Endothelial cell of umbilical vein (primary cell): Measurements from ENCODE around the gene BMP2K. TPM values are rescaled to one million over a fixed set of nuclear protein-coding genes. Genes with fewer than 3 reads are reported as not detected.

ENCODE experiments used
- BruUV-seq: library from RNA; stranded (reverse); fragments of 400-500 nt; replicated peaks from 2 replicates; lab custom pipeline; 2021; lab: Mats Ljungman, UMichigan
- CTCF ChIA-PET: fragments of 300-600, 350-600 bp; sonication (Branson Sonifier 250); formaldehyde crosslinking; loops from one replicate; lab custom pipeline; 2021; ENCODE audit warnings: antibody characterized with exemption, inconsistent platforms; lab: Charles Lee
- POLR2A ChIA-PET: fragments of 300-600, 350-600 bp; sonication (Branson Sonifier 250); formaldehyde crosslinking; loops from one replicate; lab custom pipeline; 2021; ENCODE audit warnings: antibody characterized with exemption, inconsistent platforms; lab: Charles Lee
- DNase-seq: peaks from one replicate; pipeline ENCODE4 v3.0.0-alpha.2; 2011; ENCODE audit warnings: low read depth, low spot score
- FAIRE-seq: peaks from 2 replicates; lab custom pipeline; 2011; peaks lifted over from hg19 to GRCh38; lab: Jason Lieb, UNC
- H2AFZ ChIP-seq: 2 replicates; pipeline ENCODE4 v1.6.0; 2012; ENCODE audit warnings: low read depth, low read length, control low read depth, inconsistent platforms
- H3K27ac ChIP-seq: 2 replicates; pipeline ENCODE4 v1.5.1; 2011; ENCODE audit warnings: low read depth, mild to moderate bottlenecking, control low read depth, low read length, moderate library complexity; ENCODE audit not compliant: insufficient read depth
- H3K27me3 ChIP-seq, 2 experiments: 2 replicates each; pipeline versions ENCODE4 v1.6.0 to v1.6.1; 2011; ENCODE audit warnings: low read length in 2 of 2, mixed read lengths in 1 of 2; ENCODE audit not compliant: control insufficient read depth in 2 of 2, insufficient read depth in 2 of 2
- H3K36me3 ChIP-seq, 2 experiments: 2 replicates in 1 of 2; 3 replicates in 1 of 2; pipeline ENCODE4 v1.5.1; 2011; ENCODE audit warnings: low read length in 2 of 2, mild to moderate bottlenecking in 1 of 2, moderate library complexity in 1 of 2; ENCODE audit not compliant: control insufficient read depth in 2 of 2, insufficient read depth in 2 of 2; ENCODE audit errors: extremely low read depth in 1 of 2
- H3K4me1 ChIP-seq: 3 replicates; pipeline ENCODE4 v1.5.1; 2011; ENCODE audit warnings: mild to moderate bottlenecking, low read length; ENCODE audit not compliant: control insufficient read depth, insufficient read depth; ENCODE audit errors: extremely low read depth
- H3K4me2 ChIP-seq: 2 replicates; pipeline ENCODE4 v1.6.1; 2011; ENCODE audit warnings: low read length, control low read depth, mixed read lengths; ENCODE audit not compliant: insufficient read depth
- H3K4me3 ChIP-seq, 3 experiments: fragments of 200-600 bp in 1 of 3; sonication (generic), shearing (Covaris generic) in 1 of 3; replicated peaks in 1 of 3; 2 replicates each; pipeline ENCODE4 v1.5.1; 2011 to 2016; ENCODE audit warnings: control low read depth in 3 of 3, low read length in 3 of 3, mild to moderate bottlenecking in 2 of 3, inconsistent platforms in 1 of 3, low read depth in 1 of 3, moderate library complexity in 1 of 3; ENCODE audit not compliant: insufficient read depth in 1 of 3
- H3K79me2 ChIP-seq: 2 replicates; pipeline ENCODE4 v1.6.0; 2012; ENCODE audit warnings: low read length, inconsistent platforms; ENCODE audit not compliant: control insufficient read depth, insufficient read depth
- H3K9ac ChIP-seq: replicated peaks from 2 replicates; pipeline ENCODE3; 2011; ENCODE audit warnings: low read length, control low read depth; ENCODE audit not compliant: insufficient read depth; ENCODE audit errors: extremely low read depth
- H3K9me1 ChIP-seq: replicated peaks from 3 replicates; pipeline ENCODE4 v1.6.0; 2011; ENCODE audit warnings: mild to moderate bottlenecking, low read length; ENCODE audit not compliant: control insufficient read depth, insufficient read depth; ENCODE audit errors: extremely low read depth
- H3K9me3 ChIP-seq: replicated peaks from 2 replicates; pipeline ENCODE4 v1.5.1; 2012; ENCODE audit warnings: low read length, inconsistent platforms; ENCODE audit not compliant: control insufficient read depth, insufficient read depth
- H4K20me1 ChIP-seq: replicated peaks from 2 replicates; pipeline ENCODE3; 2011; ENCODE audit warnings: mild to moderate bottlenecking, low read length; ENCODE audit not compliant: control insufficient read depth, insufficient read depth; ENCODE audit errors: extremely low read depth
- EZH2 ChIP-seq: IDR thresholded peaks from 2 replicates; pipeline ENCODE4 v1.6.1; 2012; ENCODE audit warnings: borderline replicate concordance, low read depth, mild to moderate bottlenecking, moderate library complexity, low read length, inconsistent platforms; ENCODE audit not compliant: severe bottlenecking
- FOS ChIP-seq: IDR thresholded peaks from 2 replicates; pipeline ENCODE4 v1.6.1; 2011; ENCODE audit warnings: mild to moderate bottlenecking, low read length, moderate library complexity, borderline replicate concordance; ENCODE audit not compliant: insufficient read depth
- GATA2 ChIP-seq: IDR thresholded peaks from 2 replicates; pipeline ENCODE4 v1.7.0; 2011; ENCODE audit warnings: low read depth, mild to moderate bottlenecking, moderate library complexity, mixed read lengths, low read length; ENCODE audit not compliant: insufficient read length, insufficient read depth
- JUN ChIP-seq: IDR thresholded peaks from 2 replicates; pipeline ENCODE4 v1.6.1; 2011; ENCODE audit warnings: borderline replicate concordance, low read depth; ENCODE audit not compliant: insufficient read length, insufficient read depth
- MAX ChIP-seq: IDR thresholded peaks from 2 replicates; pipeline ENCODE4 v1.6.1; 2011; ENCODE audit not compliant: insufficient read depth, insufficient read length
- MYC ChIP-seq: IDR thresholded peaks from one replicate; pipeline ENCODE4 v1.6.1; 2011; ENCODE audit warnings: mild to moderate bottlenecking, low read depth, low read length
- POLR2A ChIP-seq: IDR thresholded peaks from 2 replicates; pipeline ENCODE4 v1.6.1; 2012; ENCODE audit warnings: low read depth, mild to moderate bottlenecking, control low read depth, low read length
- POLR2AphosphoS5 ChIP-seq: IDR thresholded peaks from 2 replicates; pipeline ENCODE4 v1.6.1; 2012; ENCODE audit warnings: low read depth, mild to moderate bottlenecking, control low read depth, low read length, moderate library complexity; ENCODE audit not compliant: insufficient read depth
- dilution Hi-C: fragments of 300-500 bp; cut with MboI; formaldehyde crosslinking; loops from one replicate; pipeline ENCODE4 v1.15.0; 2019; ENCODE audit warnings: low sequenced_read_pairs; ENCODE audit not compliant: extremely low pct_ligation_motif_present
- intact Hi-C: fragments of 100-400 bp; cut with micrococcal nuclease; formaldehyde crosslinking; loops from one replicate; pipeline ENCODE4 v1.10.0; 2022
- polyA plus RNA-seq, 4 experiments: library from polyadenylated mRNA; depleted of rRNA in 3 of 4; stranded (reverse) in 3 of 4; unstranded in 1 of 4; fragments of >200 nt; gene quantifications; 2 replicates each; pipeline versions ENCODE4 v1.2.1 to v1.2.3, GENCODE V29; 2011 to 2012; ENCODE audit warnings: missing spikeins in 1 of 4
- total RNA-seq: library from RNA; stranded (reverse); gene quantifications from 2 replicates; pipeline ENCODE4 v1.2.3, GENCODE V29; 2021
- TF ChIP-seq, protein P1 (sequence below), 2 donors: IDR thresholded peaks; 1 replicate in 1 of 2; 2 replicates in 1 of 2; pipeline ENCODE4 v1.5.1; 2011; ENCODE audit warnings: low read length in 2 of 2, mild to moderate bottlenecking in 2 of 2, moderate library complexity in 2 of 2, control low read depth in 1 of 2, inconsistent platforms in 1 of 2, low read depth in 1 of 2; ENCODE audit not compliant: insufficient read depth in 1 of 2; ENCODE audit errors: extremely low read depth in 1 of 2

BMP2K gene
- total and polyA plus RNA-seq, 2 donors (not counting 3 experiments of a cell fraction or from before 2014, with no cell fraction given) = 16.1 to 37.9 TPM

DNA sequence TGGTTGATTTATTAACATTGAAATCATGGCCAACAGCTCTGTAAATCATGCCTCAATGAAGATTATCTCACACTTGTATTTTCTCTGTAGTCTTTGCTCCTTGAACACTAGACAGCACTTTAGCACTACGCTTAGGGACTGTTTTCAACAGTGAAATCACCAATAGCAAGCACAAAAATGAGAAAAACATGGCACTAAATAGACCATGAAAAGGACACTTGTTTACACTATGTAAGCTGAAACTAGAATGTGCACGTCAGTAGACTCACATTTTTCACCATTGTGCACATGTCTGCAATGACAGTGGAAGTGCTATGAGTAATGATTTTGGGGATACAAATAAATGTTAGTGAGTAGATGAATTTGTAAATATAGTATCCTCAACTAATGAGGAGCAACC is 3.1 kb downstream of the BMP2K start:
- TF ChIP-seq MYC (no peak), EZH2 (no peak), POLR2A (no peak), POLR2AphosphoS5 (no peak), JUN (no peak), MAX (no peak), GATA2 (no peak), FOS (no peak)
- TF ChIP-seq, protein P1, sequence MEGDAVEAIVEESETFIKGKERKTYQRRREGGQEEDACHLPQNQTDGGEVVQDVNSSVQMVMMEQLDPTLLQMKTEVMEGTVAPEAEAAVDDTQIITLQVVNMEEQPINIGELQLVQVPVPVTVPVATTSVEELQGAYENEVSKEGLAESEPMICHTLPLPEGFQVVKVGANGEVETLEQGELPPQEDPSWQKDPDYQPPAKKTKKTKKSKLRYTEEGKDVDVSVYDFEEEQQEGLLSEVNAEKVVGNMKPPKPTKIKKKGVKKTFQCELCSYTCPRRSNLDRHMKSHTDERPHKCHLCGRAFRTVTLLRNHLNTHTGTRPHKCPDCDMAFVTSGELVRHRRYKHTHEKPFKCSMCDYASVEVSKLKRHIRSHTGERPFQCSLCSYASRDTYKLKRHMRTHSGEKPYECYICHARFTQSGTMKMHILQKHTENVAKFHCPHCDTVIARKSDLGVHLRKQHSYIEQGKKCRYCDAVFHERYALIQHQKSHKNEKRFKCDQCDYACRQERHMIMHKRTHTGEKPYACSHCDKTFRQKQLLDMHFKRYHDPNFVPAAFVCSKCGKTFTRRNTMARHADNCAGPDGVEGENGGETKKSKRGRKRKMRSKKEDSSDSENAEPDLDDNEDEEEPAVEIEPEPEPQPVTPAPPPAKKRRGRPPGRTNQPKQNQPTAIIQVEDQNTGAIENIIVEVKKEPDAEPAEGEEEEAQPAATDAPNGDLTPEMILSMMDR (IDR thresholded peaks at IDR 0.05; ENCODE audit: extremely low read depth in 1 of 2, insufficient read depth in 1 of 2, low read depth in 1 of 2, low read length in 2 of 2) = no peak
- Histone ChIP-seq H4K20me1 (peaks cover 8% of the 10 kb centered on the region), H3K4me2 (peak overlapping the region; percentile 91), H3K9me1 (no peaks in the 10 kb centered on the region), H3K4me1 (peaks cover 26% of the 10 kb centered on the region), H3K9ac (no peak overlapping the region), H3K4me3 (no peak overlapping the region), H3K79me2 (peaks cover 76% of the 10 kb centered on the region), H3K9me3 (no peaks in the 10 kb centered on the region), H3K27ac (no peak overlapping the region), H2AFZ (no peak overlapping the region), H3K36me3 (no peaks in the 10 kb centered on the region), H3K27me3 (no peaks in the 10 kb centered on the region)
- ChIA-PET CTCF (no interaction called here), POLR2A (no interaction called here)
- no peak for DNase-seq
- dilution Hi-C loops (no loop called here), intact Hi-C loops (loop anchor here (5.0 kb wide), 2 partner anchors 83 to 227 kb away; partner anchors contain the start of gene ANXA3)
- no peak for FAIRE-seq
- no TSS peak for BruUV-seq
